K562 (cell line): ENCODE data around the gene SLC34A1. TPM values are rescaled to one million over a fixed set of nuclear protein-coding genes. Genes with fewer than 3 reads are reported as not detected.
A peak's percentile ranks its signal among the peaks of the same experiment; 100 is the strongest.

Experiments
- CXXC5 ChIP-seq: fragments of 250-450 bp; sonication (Bioruptor Pico); IDR thresholded peaks from 2 replicates; pipeline ENCODE4 v1.8.0; 2022; ENCODE audit warnings: inconsistent platforms, mild to moderate bottlenecking, moderate library complexity
- ELF4 ChIP-seq: fragments of 450-650 bp; formaldehyde crosslinking; IDR thresholded peaks from 2 replicates; pipeline ENCODE4 v1.4.0; 2022; ENCODE audit warnings: missing genetic modification characterization
- NFE2 ChIP-seq: IDR thresholded peaks from 2 replicates; pipeline ENCODE4 v1.6.1; 2014; ENCODE audit warnings: antibody characterized with exemption, low read depth
- NRF1 ChIP-seq, 2 experiments: fragments of 450-650 bp; IDR thresholded peaks in 1 of 2; conservative IDR thresholded peaks in 1 of 2; 2 replicates each; pipeline ENCODE4 v1.6.1; 2014; ENCODE audit warnings: mild to moderate bottlenecking in 2 of 2
- POLR2AphosphoS5 ChIP-seq: IDR thresholded peaks from 2 replicates; pipeline ENCODE4 v1.6.1; 2011; ENCODE audit warnings: mild to moderate bottlenecking, low read depth, low read length, moderate library complexity; ENCODE audit not compliant: control insufficient read depth, insufficient read depth
- SMAD3 ChIP-seq: fragments of 450-650 bp; formaldehyde crosslinking; conservative IDR thresholded peaks from 2 replicates; pipeline ENCODE4 v1.4.0; 2020; ENCODE audit warnings: mild to moderate bottlenecking
- ZNF277 ChIP-seq: fragments of 250-450 bp; sonication (Bioruptor Pico); IDR thresholded peaks from 2 replicates; pipeline ENCODE4 v1.8.0; 2022; ENCODE audit warnings: inconsistent platforms, mild to moderate bottlenecking, moderate library complexity, borderline replicate concordance
- ZNF407 ChIP-seq: fragments of 450-650 bp; IDR thresholded peaks from 2 replicates; pipeline ENCODE4 v1.6.1; 2016; ENCODE audit warnings: low read depth
- ZNF75A ChIP-seq: fragments of 450-650 bp; formaldehyde crosslinking; IDR thresholded peaks from 2 replicates; pipeline ENCODE4 v1.4.0; 2020; ENCODE audit warnings: mild to moderate bottlenecking
- polyA plus RNA-seq, 8 experiments: library from polyadenylated mRNA; depleted of rRNA in 4 of 8; stranded (reverse) in 5 of 8; unstranded in 3 of 8; fragments of >200 nt; fragmentation: Nextera tagmentation in 2 of 8; fragmentation: Illumina TruSeq in 1 of 8; extraction: Ambion mirVana in 2 of 8; extraction: Trizol in 1 of 8; gene quantifications; 2 replicates each; pipeline versions ENCODE4 v1.2.1 to v1.2.3, GENCODE V29; 2011 to 2014; ENCODE audit warnings: inconsistent platforms in 1 of 8, missing spikeins in 1 of 8
- total RNA-seq, 7 experiments: library from RNA; depleted of rRNA in 6 of 7; stranded (reverse); fragments of >200 nt in 6 of 7; fragmentation: Illumina TruSeq in 2 of 7; extraction: Trizol in 2 of 7; gene quantifications; 2 replicates each; pipeline versions ENCODE4 v1.2.1 to v1.2.3, GENCODE V29; 2011 to 2021; ENCODE audit warnings: low replicate concordance in 1 of 7
- TF ChIP-seq, protein P1 (sequence below): fragments of 250-450 bp; sonication (Bioruptor Pico); IDR thresholded peaks from 2 replicates; pipeline ENCODE4 v1.4.0; 2020; ENCODE audit warnings: mild to moderate bottlenecking, moderate library complexity
- TF ChIP-seq, protein P2 (sequence below), 2 experiments: IDR thresholded peaks in 1 of 2; conservative IDR thresholded peaks in 1 of 2; 2 replicates each; pipeline ENCODE4 v1.6.1; 2016; ENCODE audit warnings: low read depth in 2 of 2, mild to moderate bottlenecking in 1 of 2, missing compliant biosample characterization in 1 of 2, missing genetic modification characterization in 1 of 2, moderate library complexity in 1 of 2

Gene SLC34A1
- total and polyA plus RNA-seq, 9 of the 15 experiments (the other 6 are each of a cell fraction or from before 2014, with no cell fraction given): not detected

DNA sequence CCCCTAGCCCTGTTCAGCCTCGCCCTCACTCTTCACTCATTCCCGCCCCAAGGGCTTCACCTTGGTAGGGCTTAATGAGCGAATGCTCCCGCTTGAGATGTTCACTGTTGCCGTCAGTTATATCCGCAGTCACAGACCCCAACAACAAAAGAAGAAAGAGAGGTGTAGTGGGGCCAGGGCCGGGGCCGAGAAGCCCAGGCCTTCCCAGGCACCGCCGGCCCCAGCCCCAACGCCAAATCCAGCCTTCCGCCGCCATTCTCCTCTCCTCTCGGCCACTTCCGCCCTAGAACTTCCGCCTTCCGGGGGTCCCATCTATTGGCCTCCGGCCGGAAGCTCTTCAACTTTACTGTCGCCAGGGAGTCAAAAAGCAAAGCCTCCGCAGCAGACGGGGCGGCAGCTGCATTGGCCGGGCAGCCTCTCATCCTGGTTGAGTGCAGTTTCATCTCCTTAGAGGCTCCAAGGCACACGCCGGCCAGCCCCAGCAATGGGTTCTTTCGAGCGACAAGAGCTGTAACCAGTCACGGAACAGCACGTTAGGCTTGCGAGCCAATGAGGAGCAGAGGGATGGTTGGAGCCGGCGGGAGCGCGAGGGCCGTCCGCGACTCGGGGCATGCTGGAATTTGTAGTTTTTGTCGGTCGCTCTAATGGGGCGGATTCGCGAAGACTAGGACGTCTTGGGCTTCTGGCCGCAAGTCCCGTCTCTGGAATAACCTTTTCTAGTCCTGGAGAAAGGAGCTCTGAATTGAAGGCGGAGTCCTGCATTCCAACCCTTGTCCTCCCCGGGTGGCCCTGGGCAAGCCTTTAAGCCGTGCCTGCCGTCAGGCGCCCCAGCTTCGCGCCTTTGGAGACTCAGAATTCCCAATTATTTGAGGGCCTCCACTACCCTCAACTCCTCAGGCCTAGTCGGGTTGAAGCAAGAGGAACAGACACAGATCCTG, 32.6 kb upstream of the SLC34A1 start, which contains the start of gene LMAN2 (continued):
- peak; percentile 97 for TF ChIP-seq ELF4 (CRISPR knock-in tag)
- no peak for TF ChIP-seq ZNF407
- peak; percentile 66 for TF ChIP-seq NFE2
- peak; percentile 94 for TF ChIP-seq CXXC5 (CRISPR knock-in tag)
- no peak for TF ChIP-seq ZNF277 (CRISPR knock-in tag)
- TF ChIP-seq, protein P1, sequence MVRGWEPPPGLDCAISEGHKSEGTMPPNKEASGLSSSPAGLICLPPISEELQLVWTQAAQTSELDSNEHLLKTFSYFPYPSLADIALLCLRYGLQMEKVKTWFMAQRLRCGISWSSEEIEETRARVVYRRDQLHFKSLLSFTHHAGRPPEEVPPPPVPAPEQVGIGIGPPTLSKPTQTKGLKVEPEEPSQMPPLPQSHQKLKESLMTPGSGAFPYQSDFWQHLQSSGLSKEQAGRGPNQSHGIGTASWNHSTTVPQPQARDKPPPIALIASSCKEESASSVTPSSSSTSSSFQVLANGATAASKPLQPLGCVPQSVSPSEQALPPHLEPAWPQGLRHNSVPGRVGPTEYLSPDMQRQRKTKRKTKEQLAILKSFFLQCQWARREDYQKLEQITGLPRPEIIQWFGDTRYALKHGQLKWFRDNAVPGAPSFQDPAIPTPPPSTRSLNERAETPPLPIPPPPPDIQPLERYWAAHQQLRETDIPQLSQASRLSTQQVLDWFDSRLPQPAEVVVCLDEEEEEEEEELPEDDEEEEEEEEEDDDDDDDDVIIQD: no peak
- TF ChIP-seq NRF1 (conservative IDR thresholded peaks at IDR 0.05 in 1 of 2, IDR thresholded peaks at IDR 0.05 in 1 of 2): peak; percentile 59 to 66
- 0 out of 2 replicates have a peak, but pooled peaks have one; percentile 37 for TF ChIP-seq SMAD3 (CRISPR knock-in tag)
- peak; percentile 70; the same call in 1 of the 2 replicates for TF ChIP-seq POLR2AphosphoS5
- TF ChIP-seq, protein P2, sequence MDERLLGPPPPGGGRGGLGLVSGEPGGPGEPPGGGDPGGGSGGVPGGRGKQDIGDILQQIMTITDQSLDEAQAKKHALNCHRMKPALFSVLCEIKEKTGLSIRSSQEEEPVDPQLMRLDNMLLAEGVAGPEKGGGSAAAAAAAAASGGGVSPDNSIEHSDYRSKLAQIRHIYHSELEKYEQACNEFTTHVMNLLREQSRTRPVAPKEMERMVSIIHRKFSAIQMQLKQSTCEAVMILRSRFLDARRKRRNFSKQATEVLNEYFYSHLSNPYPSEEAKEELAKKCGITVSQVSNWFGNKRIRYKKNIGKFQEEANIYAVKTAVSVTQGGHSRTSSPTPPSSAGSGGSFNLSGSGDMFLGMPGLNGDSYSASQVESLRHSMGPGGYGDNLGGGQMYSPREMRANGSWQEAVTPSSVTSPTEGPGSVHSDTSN (CRISPR knock-in tag; IDR thresholded peaks at IDR 0.05; ENCODE audit: low read depth): peak; percentile 91
- TF ChIP-seq, protein P2 (tag; conservative IDR thresholded peaks at IDR 0.05; ENCODE audit: low read depth): peak; percentile 99
- TF ChIP-seq ZNF75A (CRISPR knock-in tag): no peak
